Ishikawa (cell line): ENCODE measurements around the gene TANK.

Source experiments
- CEBPB ChIP-seq: IDR thresholded peaks from 2 replicates; pipeline ENCODE4 v1.6.1; 2012
- CREB1 ChIP-seq: IDR thresholded peaks from 2 replicates; pipeline ENCODE4 v1.6.1; 2012; ENCODE audit warnings: low read depth
- EGR1 ChIP-seq: IDR thresholded peaks from 2 replicates; pipeline ENCODE4 v1.6.1; 2012
- EP300 ChIP-seq: IDR thresholded peaks from 2 replicates; pipeline ENCODE4 v1.6.1; 2012; ENCODE audit warnings: borderline replicate concordance
- FOXM1 ChIP-seq: IDR thresholded peaks from 2 replicates; pipeline ENCODE4 v1.6.1; 2012; ENCODE audit warnings: low read depth, borderline replicate concordance
- MAX ChIP-seq: IDR thresholded peaks from 2 replicates; pipeline ENCODE4 v1.6.1; 2012
- NFIC ChIP-seq: IDR thresholded peaks from 2 replicates; pipeline ENCODE4 v1.6.1; 2012
- RAD21 ChIP-seq: IDR thresholded peaks from 2 replicates; pipeline ENCODE4 v1.6.1; 2012; ENCODE audit warnings: low read depth
- REST ChIP-seq: IDR thresholded peaks from 2 replicates; pipeline ENCODE4 v1.6.1; 2012; ENCODE audit warnings: low read depth, mild to moderate bottlenecking
- TAF1 ChIP-seq: IDR thresholded peaks from 2 replicates; pipeline ENCODE4 v1.6.1; 2012; ENCODE audit warnings: low read depth, mild to moderate bottlenecking
- TCF12 ChIP-seq: IDR thresholded peaks from 2 replicates; pipeline ENCODE4 v1.6.1; 2012; ENCODE audit warnings: low read depth
- TEAD4 ChIP-seq: IDR thresholded peaks from 2 replicates; pipeline ENCODE4 v1.6.1; 2012
- USF1 ChIP-seq: IDR thresholded peaks from 2 replicates; pipeline ENCODE4 v1.6.1; 2012
- YY1 ChIP-seq: IDR thresholded peaks from 2 replicates; pipeline ENCODE4 v1.6.1; 2012; ENCODE audit warnings: low read depth
- ZBTB7A ChIP-seq: IDR thresholded peaks from 2 replicates; pipeline ENCODE4 v1.6.1; 2012; ENCODE audit warnings: low read depth

Gene TANK

GRCh38 chr2:161230959-161231358 is 70.7 kb downstream of the TANK start:
- TF ChIP-seq USF1 (no peak), CREB1 (no peak), TCF12 (no peak), REST (no peak), NFIC (no peak), EGR1 (no peak), TAF1 (no peak), FOXM1 (no peak), TEAD4 (no peak), ZBTB7A (no peak), MAX (no peak), RAD21 (no peak), YY1 (no peak), CEBPB (no peak), EP300 (no peak)

GRCh38 chr2:161232571-161232970 is 72.3 kb downstream of the TANK start:
- no peak for TF ChIP-seq EP300
- TF ChIP-seq FOXM1 = no peak
- no peak for TF ChIP-seq RAD21
- no peak for TF ChIP-seq REST
- TF ChIP-seq ZBTB7A = no peak
- no peak for TF ChIP-seq YY1
- no peak for TF ChIP-seq NFIC
- TF ChIP-seq TCF12 = no peak
- no peak for TF ChIP-seq USF1
- no peak for TF ChIP-seq CREB1
- TF ChIP-seq TEAD4 = no peak
- no peak for TF ChIP-seq MAX
- no peak for TF ChIP-seq CEBPB
- no peak for TF ChIP-seq EGR1
- no peak for TF ChIP-seq TAF1

GRCh38 chr2:161233858-161234431 is 73.7 kb downstream of the TANK start:
- TF ChIP-seq NFIC = no peak
- TF ChIP-seq ZBTB7A = no peak
- no peak for TF ChIP-seq YY1
- TF ChIP-seq TAF1 = no peak
- no peak for TF ChIP-seq USF1
- TF ChIP-seq FOXM1 = no peak
- TF ChIP-seq REST = no peak
- TF ChIP-seq MAX = no peak

- no peak for TF ChIP-seq EP300
- no peak for TF ChIP-seq RAD21
- TF ChIP-seq NFIC = no peak
- no peak for TF ChIP-seq MAX
- TF ChIP-seq USF1 = no peak
Measured at GRCh38 chr2:161234627-161235026, 74.4 kb downstream of the TANK start.
